GM12874 (cell line): ENCODE data around the gene AFAP1.
A peak's percentile ranks its signal among the peaks of the same experiment; 100 is the strongest.

Source experiments
- TF ChIP-seq, protein P1 (sequence below): IDR thresholded peaks from 2 replicates; pipeline ENCODE4 v1.5.1; 2011; ENCODE audit warnings: low read depth, mild to moderate bottlenecking, control low read depth, low read length, moderate library complexity; ENCODE audit not compliant: insufficient read depth

Gene AFAP1

DNA sequence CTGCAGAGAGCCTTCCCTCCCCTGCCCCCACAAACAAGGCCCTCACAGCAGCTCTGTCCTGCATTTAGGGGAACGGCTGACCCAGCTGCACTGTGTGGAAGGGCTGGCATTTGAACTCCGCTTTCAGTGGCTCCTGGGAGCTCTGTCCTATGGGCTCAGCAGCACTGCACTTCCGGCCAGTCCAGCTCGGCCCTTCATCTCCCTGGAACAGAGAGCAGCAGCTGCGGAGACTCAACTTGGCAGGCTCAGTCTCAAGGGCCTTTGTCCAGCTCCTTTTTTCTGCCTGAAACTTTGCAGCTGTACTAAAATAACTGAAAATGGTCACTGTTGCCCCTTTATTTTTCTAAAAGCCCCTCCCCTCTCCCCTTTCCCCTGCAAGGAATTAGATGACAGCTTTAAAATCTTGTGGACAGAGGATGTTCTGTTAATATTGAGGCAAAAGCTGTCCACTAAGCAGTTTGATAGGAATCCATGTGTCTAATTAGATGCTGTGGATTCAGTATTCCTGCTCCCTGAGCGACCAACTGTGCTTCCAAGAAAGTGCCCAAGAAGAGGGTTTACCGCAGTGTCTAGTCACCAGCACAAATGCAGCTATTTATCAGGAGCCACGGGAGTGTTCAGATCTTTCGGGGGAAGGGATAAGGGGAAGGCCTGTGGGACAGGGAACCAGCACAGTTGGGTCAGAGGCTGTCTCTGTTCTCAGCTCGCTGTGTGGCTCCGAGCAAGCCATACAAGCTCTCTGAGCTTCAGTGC lies 133.1 kb downstream of the AFAP1 start:
- TF ChIP-seq, protein P1, sequence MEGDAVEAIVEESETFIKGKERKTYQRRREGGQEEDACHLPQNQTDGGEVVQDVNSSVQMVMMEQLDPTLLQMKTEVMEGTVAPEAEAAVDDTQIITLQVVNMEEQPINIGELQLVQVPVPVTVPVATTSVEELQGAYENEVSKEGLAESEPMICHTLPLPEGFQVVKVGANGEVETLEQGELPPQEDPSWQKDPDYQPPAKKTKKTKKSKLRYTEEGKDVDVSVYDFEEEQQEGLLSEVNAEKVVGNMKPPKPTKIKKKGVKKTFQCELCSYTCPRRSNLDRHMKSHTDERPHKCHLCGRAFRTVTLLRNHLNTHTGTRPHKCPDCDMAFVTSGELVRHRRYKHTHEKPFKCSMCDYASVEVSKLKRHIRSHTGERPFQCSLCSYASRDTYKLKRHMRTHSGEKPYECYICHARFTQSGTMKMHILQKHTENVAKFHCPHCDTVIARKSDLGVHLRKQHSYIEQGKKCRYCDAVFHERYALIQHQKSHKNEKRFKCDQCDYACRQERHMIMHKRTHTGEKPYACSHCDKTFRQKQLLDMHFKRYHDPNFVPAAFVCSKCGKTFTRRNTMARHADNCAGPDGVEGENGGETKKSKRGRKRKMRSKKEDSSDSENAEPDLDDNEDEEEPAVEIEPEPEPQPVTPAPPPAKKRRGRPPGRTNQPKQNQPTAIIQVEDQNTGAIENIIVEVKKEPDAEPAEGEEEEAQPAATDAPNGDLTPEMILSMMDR = no peak

DNA sequence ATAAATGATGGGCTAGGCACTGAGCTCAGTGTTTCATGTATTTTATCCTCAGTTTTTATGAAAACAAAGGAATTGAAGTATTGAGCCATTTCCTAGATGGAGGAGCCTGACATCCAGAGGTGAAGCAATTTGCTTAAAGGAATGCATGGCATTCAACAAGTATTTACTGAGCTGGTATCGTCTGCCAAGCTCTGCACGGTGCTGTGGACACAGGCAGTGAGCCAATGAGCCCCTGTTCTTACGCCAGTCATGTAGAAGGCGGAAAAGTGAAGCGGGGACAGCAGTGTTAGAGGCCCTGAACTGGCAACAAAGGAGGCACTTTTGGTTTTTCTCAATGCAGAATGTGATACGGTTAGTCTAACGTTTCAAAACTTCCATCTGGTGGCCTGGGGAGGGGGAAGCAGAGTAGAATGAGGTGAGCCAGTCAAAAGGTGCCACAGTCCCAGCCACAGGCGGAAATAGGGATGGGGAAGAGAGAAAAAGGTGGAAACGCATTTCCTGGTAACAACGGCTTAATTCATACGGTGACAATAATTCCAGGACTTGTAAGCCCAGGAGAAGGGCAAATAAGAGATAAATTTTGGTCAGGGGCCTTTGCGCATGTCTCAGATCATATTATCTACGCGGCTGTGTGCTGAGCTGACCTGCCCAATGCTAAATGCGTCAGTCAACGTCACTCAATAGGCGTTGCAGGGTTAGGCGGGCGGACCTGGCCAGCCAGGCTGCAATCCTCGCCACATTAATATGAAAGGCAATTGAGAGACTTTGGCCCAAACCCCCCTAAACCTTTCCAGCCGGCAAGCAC lies 133.9 kb downstream of the AFAP1 start:
- TF ChIP-seq, protein P1 = no peak

GRCh38 chr4:7804756-7805385 lies 134.8 kb downstream of the AFAP1 start:
- TF ChIP-seq, protein P1 = no peak

- TF ChIP-seq, protein P1 = peak; percentile 92
These were observed 135.5 kb downstream of the AFAP1 start for GRCh38 chr4:7803992-7804755.

DNA sequence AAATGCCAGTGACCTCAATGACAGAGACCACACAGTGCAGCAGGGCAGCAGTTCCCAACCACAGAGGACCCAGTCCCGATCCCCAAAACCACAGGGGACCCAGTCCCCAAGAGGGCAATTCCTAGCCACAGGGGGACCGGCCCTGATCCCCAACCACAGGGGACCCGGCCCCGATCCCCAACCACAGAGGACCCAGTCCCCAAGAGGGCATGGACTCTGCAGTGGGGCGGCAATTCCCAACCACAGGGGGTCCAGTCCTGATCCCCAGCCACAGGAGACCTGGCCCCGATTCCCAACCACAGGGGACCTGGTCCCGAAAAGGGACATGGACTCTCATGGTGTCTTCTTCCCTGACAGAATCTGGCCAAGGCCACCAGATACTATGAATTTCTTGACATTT lies 136.3 kb downstream of the AFAP1 start:
- TF ChIP-seq, protein P1 = no peak

DNA sequence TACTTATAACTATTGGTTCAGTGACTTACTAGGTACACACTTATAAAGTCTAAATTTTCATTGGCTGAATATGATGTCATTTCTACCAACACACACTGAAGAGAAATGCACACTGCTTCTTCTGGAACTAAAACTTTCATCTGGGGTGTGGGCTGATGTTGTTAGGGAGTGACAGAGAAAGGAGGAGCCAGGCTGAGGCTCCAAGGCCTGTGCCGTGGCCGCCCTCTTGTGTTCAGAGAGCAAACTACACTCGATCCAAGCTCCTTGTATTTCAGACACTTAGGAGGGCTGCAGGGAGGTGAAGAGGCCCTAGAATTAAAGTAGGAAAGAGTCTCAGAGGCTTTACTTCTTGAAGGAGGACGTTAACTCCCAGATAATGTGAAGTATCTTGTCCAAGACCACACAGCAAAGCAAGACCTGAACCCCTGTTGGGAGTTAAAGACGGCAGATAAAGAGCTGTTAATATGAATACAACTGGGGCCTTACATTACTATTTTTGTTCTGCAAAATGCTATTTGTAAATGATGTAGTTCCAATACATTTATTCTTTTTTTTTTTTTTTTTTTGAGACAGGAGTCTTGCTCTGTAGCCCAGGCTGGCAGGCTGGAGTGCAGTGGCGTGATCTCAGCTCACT lies 137.5 kb downstream of the AFAP1 start:
- TF ChIP-seq, protein P1 = peak; percentile 88
